Hepatocyte (in vitro differentiated cells): ENCODE results near the gene SNTN.

Experiments used
- CTCF ChIP-seq: fragments of 200-600 bp; sonication (generic); IDR thresholded peaks from 2 replicates; pipeline ENCODE4 v1.5.1; 2016; ENCODE audit warnings: antibody characterized with exemption, mild to moderate bottlenecking; ENCODE audit not compliant: poor library complexity
- EZH2 ChIP-seq: fragments of 200-600 bp; sonication (generic); IDR thresholded peaks from 2 replicates; pipeline ENCODE4 v1.6.1; 2016; ENCODE audit warnings: antibody characterized with exemption, mild to moderate bottlenecking, borderline replicate concordance

- TF ChIP-seq CTCF, result no peak
- no peak for TF ChIP-seq EZH2
Measured at GRCh38 chr3:63689285-63689684, 36.8 kb downstream of the SNTN start.
